Stimulated activated CD8-positive, alpha-beta memory T cell treated with anti-CD3 and anti-CD28 coated beads, Interleukin-4, amount 100 ng/mL, for 48 hours (primary cell): ENCODE data around the gene NUDT17.
"Not testable (repeated sequence)": the region's sequence is repeated elsewhere in the genome, so short reads cannot be mapped to it uniquely, and the experiment has no call there.

Source experiments
- DNase-seq: peaks from one replicate; pipeline ENCODE4 v3.0.0-alpha.2; 2020

NUDT17 gene, protein sequence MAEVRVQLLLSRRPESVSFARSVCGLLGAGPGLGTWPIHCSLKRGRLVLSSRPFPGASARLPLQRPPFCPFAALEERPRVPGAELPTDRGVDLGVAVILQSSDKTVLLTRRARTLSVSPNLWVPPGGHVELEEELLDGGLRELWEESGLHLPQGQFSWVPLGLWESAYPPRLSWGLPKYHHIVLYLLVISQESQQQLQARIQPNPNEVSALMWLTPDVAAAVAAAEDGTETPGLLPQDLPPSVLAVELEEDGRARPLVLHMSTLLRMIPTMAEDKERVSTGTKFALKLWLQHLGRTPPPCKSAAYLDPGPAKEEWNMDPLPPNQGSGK

DNA sequence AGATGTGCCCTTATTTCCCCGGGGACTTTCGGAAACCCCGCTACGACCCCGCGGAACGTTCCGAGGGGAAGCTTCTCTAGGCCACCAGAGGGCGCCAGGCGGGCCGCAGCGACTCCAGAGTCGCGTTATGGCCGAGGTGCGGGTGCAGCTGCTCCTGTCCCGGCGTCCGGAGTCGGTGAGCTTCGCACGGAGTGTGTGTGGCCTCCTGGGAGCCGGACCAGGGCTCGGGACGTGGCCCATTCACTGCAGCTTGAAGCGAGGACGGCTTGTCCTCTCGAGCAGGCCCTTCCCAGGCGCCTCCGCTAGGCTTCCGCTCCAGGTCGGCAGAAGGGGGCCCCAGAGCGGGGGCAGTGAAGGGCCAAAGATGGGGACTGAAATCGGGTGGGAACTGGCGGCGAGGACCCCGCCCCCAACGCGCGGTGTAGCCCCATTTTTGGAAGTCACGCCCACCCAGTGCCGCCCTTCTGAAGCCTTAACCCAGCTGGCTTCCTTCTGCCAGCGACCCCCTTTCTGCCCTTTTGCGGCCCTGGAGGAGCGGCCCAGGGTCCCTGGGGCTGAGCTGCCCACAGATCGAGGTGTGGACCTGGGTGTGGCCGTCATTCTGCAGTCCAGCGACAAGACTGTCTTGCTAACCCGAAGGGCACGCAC is at the start of gene NUDT17:
Gene NUDT17 (plus strand): TSS at position 117 of the 648 bp plus-strand sequence. CDS start 11 bp downstream, at position 128.
- DNase-seq, result peak; percentile 87

DNA sequence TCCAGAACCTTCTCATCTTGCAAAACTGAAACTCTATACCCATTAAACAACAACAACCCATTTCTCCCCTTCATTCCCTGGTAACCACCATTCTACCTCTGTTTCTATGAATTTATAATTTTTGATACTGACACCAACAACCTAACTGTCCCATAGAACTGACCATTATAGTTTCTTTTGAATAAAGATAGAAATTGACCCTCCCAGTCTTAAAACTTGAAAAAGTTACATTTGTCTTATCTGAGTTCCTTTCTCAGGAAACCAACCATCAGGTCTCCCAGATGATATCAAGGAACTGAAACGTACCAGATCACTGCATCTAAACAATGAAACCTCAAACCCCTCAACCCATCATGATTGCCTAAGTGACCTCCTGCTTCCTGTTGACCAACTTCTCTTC is 48.7 kb upstream of the NUDT17 start:
- DNase-seq, result no peak

DNA sequence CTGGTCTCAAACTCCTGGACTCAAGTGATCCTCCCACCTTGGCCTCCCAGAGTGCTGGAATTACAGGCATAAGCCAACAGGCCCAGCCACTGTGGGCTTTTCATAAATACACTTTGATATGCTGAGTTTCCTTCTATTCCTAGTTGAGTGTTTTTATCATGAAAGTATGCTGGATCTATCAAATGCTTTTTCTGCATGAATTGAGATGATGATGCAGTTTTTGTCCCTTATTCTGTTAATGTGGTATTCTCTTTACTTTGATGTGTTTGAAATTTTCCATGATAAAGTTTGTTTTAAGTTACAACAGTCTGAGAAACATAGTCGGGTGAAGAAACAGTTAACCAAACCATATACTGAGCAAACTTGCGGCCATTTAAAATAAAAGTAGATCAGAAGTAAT is 45.6 kb upstream of the NUDT17 start:
- DNase-seq, result no peak

DNA sequence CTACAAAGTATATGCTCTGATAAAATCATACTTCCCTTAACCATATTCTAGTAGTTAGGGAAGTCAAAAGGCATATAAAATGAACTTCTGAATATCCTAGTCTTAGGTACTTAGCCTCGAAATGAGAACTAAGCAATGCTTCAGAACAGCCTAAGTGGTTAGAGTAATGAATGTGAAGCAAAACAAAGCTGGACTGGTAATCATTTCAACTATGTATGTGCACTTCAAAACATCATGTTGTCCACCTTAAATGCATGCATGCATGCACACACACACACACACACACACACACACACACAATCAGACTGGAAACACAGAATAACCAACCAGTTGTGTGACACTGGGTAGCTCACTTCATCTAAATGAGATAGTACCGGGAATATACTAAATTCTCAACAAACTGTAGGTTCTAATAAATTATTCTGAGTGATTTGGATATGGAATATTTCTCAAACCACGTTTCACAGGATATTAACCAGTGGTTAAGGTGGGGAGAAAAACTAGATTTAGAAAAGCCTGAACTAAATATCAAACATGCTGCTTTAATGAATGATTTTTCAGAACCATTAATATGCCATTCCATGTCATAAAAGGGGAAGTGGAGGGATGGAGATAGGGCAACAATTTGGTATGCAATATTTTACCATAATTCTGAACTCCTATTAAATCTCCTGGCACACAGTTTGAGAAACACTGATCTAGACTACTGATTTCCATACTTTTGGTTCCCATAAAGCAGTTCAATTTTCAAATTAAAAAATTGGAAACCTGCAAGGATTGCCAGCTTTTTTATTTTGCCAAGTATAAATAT is 41.0 kb upstream of the NUDT17 start:
- no peak for DNase-seq

DNA sequence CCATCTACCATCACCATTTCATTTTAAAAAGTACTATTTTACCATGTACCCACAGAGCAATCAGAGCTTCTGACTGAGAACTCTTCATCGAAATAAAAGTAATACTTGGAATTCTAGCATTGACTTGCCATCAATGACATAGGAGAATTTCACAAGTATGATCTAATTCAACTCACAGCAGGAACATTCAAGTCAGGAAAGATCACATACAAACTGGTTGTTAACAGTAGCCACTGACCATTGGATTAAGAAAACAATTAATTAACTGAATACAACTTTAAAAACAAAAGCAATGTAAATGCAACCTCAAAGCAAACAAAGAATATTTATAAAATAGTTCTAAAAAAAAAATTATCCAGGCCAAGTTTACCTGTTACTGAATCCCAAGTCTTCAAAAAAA is 40.4 kb upstream of the NUDT17 start:
- no peak for DNase-seq

DNA sequence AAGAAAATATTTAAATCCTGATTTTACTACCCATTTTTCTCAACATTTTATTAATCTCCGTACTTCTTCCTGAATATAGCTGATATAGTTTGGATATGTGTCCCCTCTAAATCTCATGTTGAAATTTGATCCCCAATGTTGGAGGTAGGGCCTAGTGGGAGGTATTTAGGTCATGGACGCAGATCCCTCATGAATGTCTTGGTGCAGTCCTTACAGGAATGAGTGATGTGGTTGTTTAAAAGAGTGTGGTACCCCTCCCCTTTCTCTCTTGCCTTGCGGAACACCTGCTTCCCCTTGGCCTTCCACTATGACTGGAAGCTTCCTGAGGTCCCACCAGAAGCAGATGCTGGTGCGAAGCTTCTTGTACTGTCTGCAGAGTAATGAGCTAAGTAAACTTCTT is 39.0 kb upstream of the NUDT17 start:
- no peak for DNase-seq

DNA sequence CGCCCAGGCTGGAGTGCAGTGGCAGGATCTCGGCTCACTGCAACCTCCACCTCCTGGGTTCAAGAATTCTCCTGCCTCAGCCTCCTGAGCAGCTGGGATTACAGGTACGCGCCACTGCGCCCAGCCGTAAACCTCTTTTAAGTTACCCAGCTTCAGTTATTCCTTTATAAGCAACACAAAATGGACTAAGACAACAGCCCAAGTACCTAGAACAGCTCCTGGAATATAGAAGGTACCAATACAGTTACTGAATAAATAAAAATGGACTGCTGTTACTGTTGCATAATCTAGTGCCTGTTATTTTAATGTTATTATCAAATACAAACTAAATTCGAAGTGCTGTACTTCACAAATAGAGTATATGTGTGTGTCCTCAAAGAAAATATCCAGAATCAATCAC is 38.6 kb upstream of the NUDT17 start:
- no peak for DNase-seq

DNA sequence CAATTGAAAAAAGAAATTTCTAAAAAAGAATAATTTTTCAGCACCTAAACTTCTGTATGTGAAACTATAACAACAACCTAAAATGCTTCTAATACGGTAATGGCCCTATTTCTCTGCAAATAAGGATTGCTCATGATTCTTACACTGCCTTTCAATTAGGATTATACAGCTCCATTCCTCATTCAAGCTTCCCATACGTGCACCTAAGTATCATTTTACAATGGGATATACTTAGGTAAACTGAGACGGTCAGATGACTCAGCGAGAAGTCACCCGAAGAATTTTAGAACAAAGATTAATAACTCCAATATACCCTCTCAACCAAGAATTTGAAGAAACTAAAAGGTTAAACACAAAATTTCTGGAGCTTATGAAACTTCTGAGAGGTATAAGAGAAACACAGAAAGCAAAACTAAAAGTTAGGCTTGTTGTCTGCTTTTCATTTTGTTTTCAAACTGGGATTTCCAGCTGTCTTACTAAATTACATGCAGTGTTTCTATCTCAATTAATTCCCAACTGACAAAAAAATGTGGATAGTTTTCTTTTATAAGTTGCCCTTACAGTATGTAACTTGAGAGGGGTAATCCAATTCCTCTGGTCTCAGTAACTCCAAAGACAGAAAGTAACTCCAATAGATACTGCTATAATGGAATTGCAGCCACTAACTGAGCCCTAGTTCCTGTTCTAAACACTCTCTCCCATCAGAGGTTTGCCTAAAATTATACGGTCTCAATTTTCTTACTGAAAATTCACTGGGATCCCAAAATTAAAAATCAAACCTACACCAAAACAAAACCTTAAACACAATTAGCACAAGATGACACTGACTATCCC is 32.2 kb upstream of the NUDT17 start:
- DNase-seq, result not testable (repeated sequence)

DNA sequence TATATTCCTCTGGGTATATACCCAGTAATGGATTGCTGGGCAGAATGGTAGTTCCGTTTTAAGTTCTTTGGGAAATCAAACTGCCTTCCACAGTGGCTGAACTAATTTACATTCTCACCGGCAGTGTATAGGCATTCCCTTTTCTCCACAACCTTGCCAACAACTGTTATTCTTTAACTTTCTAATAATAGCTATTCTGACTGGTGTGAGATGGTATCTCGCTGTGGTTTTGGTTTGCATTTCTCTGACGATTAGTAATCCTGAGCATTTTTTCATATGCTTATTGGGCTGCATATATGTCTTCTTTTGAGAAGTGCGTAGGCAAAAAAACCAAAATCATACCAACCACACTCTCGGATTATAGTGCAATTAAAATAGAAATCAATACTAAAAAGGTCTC is 27.3 kb upstream of the NUDT17 start:
- DNase-seq, result not testable (repeated sequence)

DNA sequence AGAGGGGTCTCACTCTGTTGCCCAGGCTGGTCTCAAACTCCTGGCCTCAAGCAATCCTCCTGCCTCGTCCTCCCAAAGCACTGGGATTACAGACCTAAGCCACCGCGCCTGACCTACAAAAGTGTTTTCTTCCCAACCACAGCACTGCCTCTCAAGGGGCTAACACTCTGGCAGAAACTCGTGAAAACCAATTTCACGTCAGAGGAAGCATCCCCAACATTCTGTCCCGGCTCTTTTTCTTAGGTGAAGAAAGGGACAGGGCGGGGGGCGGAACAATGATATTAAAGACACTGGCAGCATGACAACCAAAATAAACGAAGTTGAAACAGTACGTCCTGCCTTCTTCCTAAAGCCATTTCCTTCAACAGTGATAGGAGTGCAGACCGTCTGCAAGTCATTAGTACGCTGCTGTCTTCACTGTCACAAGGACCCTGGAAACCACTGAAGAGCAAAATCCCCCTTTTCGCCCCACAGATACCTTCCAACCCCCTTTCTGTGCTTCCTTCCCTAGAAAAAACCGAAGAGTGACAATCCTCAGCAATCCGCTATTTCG is 22.6 kb upstream of the NUDT17 start:
- not testable (repeated sequence) for DNase-seq

DNA sequence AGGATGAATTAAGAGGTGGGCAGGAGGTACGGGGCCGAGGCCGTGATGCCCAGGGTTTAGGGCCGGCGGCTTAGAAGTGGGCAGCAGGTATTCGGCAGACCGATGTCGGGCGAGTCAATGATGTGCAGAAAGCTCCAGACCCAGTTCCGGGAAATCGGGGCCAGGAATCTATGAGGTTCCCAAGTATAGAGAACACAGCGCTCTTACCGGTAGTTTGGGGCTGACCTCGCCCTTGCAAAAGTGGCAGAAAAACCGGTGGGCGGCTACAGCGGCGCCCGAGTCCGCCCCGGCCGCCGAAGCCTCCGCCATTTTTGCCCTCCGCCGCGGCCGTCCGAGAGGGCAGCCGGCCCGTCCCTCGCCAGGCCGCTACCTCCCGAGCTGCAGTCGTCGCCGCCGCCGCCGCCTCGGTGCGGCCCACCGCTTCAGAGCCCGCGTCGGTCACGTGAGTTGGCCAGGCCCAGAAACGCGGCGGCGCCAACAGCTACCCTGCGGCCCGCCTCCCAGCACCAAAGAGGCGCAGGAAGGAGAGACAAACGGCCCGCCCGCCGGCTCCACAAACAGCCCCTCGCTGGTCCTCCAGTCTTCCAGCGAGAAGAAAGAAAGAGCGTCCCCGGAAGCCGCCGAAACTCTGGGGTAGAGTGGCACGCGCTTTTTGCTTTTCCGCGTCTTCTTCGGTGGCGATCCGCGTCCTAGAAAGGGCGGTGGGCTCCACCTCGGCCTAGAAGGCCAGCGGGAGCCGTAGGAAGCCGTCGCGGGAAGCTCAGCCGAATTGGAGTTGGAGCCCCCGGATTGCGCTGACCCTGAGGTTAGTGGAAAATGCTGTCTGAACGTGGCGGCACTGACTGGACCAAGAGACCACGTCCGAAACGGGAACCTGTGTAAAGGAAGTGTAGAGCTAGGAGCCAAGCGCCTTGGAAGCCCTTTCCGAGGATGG is 21.6 kb upstream of the NUDT17 start, which contains the start of the genes POLR3C and RNF115:
Gene POLR3C (plus strand): TSS at position 636 of the 934 bp plus-strand sequence. CDS start 1,577 bp downstream, outside the sequence.
Gene RNF115 (minus strand): TSS at position 531 of the 934 bp plus-strand sequence. CDS start 222 bp downstream, at position 309.
- DNase-seq, result peak; percentile 89

DNA sequence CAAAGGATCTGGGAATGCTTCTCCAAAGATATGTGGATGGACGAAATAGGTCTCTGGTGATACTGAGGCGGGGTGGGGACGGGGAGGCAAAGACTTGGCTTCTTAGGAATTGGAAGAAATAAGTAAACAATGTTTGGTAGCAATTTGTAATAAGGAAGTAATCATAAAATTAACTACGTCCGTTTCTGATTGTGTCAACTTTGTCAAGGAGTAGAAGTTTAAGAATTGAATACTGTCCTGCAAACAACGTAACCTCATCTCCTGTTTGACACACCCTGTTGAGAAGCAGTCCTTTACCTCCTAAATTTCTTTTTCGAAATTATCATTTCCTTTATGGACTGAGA is 21.0 kb upstream of the NUDT17 start:
- DNase-seq, result no peak

DNA sequence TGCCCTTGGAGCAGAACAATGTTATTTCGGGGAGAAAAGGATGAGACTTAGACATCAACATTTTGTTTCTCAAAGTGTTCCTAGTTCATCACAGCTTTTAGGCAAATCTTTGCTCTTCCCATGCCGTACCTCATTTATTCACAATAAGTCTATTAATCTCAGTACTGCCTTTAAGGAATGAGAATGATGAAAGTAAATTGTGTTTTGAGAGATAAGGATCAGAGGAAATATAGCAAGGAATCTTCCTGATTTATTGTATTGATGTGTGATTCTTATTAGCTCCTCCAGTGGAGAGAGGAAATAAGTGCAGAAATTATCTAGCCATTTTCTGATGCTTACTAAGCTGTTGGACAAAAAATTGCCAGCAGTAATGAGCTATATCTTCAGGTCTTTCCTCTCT is 19.4 kb upstream of the NUDT17 start:
- no peak for DNase-seq

DNA sequence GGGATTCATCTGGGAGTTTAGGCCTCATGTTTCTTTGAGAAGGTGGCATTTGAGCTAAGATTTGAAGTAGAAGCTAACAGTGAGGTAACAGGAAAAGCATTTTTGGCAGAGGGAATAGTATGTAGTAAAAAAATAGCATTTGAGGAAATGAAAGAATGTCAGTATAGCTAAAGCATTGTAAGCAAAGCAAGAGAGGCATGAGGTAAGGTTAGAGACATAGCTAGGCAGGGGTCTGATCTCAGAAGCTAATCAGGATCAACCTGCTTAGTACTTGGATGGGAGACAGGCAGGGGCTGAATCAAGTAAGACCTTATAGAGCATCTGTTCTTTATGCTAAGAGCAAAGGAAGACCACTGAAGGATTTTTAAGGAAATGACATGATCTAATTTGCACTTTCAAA is 17.5 kb upstream of the NUDT17 start:
- no peak for DNase-seq

DNA sequence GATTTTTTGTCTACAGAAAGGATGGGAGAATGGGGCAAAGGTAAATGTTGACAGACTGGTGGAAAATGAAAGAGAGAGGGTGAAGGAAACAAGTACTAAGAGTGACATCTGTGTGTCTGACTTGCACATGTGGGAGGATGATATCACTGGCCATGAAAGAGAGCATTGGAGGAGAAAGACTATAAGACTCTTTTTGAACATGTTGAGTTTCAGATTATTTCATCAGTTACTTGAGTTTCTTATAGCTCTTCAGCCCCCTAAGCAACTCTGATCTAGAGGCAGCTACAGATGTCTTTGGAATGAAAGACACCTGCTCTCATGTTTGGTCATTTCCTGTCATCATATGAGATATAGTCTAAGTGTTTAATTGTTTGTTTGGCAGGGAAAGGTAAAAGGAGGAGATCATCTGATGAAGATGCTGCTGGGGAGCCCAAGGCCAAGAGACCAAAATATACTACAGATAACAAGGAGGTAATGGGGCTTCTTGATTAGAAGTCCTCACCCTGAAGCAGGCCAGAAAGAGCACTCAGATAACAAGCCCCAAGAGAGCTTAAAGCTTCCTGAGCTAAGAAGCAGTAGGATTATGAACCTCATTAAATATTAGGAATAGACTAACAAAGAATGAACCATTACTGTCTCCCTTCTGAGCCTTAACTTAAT is 16.9 kb upstream of the NUDT17 start:
- no peak for DNase-seq

DNA sequence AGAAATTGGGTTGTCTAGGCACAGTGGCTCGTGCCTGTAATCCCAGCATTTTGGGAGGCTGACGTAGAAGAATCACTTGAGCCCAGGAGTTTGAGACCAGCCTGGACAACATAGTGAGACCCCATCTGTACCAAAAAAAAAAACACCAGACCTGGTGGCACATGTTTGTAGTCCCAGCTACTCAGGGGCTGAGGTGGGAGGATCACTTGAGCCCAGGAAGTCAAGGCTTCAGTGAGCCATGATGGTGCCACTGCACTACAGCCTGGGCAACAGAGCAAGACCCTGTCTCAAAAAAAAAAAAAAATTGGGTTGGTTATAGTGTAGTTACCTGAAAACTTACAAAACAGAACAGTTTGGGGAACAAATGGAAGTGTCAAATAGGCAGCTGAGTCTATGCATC is 14.6 kb upstream of the NUDT17 start:
- DNase-seq, result not testable (repeated sequence)

DNA sequence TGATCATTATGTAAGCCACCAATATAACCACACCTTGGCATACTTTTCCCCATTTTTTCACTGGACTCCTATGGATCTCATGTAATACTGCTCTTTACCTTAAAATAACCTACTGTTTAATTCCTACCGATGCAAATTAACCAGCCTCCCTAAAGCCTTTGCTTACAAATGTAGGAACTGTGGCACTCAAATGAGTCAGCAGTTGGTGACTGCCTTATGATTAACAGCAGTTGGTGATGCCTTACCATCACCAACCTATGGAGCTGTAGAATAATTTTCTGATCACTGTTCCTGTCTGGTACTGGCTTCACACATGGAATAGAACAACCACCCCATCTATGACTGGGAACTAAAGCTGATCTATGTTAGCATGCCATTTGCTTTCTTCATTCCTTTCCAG is 7.8 kb upstream of the NUDT17 start:
- DNase-seq, result no peak

DNA sequence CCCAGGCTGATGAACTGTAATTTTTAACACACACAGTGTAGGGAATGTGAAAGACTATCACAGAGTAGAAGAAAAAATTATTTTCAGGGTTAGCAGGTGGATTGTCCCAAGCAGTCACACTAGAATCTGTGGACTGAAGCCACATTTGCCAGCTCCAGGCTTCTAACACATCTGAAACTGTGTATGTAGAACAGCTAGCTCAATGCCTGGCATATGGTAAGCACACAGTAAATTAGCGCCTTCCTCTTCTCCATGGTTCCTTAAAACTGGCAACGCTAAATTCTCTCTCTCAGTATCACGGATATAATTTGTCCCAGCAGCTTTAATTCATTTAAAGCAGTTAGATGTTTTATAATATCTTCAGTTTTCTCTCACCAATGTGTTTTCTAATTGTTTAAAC is 2.4 kb upstream of the NUDT17 start:
- peak; percentile 9 for DNase-seq

DNA sequence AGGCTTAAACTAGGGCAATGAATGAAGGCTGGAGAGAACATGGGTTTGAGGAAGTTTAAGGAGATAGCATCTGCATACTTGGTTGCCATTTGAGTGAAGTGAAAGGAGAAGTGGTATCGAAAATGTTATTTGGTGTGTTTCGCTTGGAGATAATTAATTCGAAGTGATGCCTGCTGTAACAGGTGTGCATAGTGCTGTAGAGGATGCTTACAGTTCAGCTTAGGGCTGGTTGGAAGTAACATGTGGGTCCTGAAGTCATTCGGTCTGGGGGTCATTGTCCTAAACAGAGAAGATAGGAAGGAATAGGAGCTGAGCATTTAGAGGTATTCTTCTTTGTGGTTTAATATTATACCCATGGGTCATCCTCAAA is 301 bp upstream of the NUDT17 start:
- no peak for DNase-seq

DNA sequence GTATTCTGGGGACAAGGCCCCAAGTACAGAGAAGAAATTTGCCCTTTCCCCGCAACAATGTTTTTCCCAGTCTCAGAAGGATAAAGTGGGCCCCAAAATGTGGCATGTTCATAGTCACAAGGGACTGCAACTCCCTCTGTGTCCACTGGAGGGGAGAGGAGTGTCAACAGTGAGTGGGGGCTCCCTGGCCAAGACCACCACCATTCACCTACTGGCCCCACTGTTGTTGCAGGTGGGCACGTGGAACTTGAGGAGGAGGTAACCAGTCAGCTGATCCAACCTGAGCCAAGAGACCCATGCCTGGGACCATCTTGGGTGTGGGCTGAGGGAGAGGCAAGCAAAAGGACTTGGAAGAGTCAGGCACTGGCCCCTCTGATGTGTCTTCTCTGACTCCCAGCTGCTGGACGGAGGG is 777 bp downstream of the NUDT17 start:
- peak; percentile 44 for DNase-seq

DNA sequence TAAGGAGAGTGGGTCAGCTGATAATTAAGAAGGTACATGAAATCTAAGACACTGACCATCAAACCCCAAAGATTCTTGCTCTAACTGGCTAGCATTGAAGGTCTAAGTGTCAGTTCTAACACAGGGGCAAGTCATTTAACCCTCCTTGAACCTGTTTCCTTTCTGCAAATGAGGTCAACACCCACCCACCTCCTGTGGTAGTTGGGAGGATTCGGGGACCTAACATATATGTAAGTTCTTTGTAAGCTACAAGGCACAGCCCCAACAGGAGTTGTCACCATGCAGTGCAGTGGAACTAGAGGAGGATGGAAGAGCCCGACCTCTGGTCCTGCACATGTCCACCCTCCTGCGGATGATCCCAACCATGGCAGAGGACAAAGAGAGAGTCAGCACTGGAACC is 2.4 kb downstream of the NUDT17 start:
- no peak for DNase-seq
